Measurements from ENCODE around the gene GPS1. TPM values are rescaled to one million over a fixed set of nuclear protein-coding genes. Genes with fewer than 3 reads are reported as not detected.

The GPS1 gene
- total RNA-seq, 6 donors from 2014 or later = 55.2 to 147 (median 108) TPM

GRCh38 chr17:82018152-82018988 is 33.3 kb upstream of the GPS1 start:
- Histone ChIP-seq H3K36me3 (peaks cover 0 to 21% (median 2%) of the 10 kb centered on the region in 4 donors), H3K27me3 (no peaks in the 10 kb centered on the region), H3K4me3 (no peak overlapping the region), H3K27ac (peak overlapping the region in 2 of 4 donors; percentile 17 to 54), H3K4me1 (peaks cover 13 to 59% (median 39%) of the 10 kb centered on the region in 4 donors), H3K9me3 (no peaks in the 10 kb centered on the region)
- TF ChIP-seq EP300 (IDR thresholded peaks at IDR 0.05) = no peak
- no peak for TF ChIP-seq CTCF (IDR thresholded peaks at IDR 0.05)
- no peak for TF ChIP-seq POLR2A (IDR thresholded peaks at IDR 0.05)
- TF ChIP-seq POLR2AphosphoS5 (IDR thresholded peaks at IDR 0.05) = no peak
- ATAC-seq (ENCODE audit: low FRiP score in 2 of 2) (no peak), DNase-seq (peak in 1 of 2 donors; percentile 83)
- WGBS, 2 donors = 54 to 78% methylated on average over 3 to 19 of the region's 19 CpGs

GRCh38 chr17:82018989-82019689 is 32.6 kb upstream of the GPS1 start:
- Histone ChIP-seq H3K9me3 (no peaks in the 10 kb centered on the region), H3K27ac (peak overlapping the region in 1 of 4 donors; percentile 54), H3K27me3 (no peaks in the 10 kb centered on the region), H3K4me3 (no peak overlapping the region), H3K36me3 (peaks cover 0 to 21% (median 2%) of the 10 kb centered on the region in 4 donors), H3K4me1 (peaks cover 20 to 60% (median 42%) of the 10 kb centered on the region in 4 donors)
- WGBS, 2 donors = 85 to 88% methylated on average over 7 to 16 of the region's 33 CpGs
- TF ChIP-seq POLR2A (IDR thresholded peaks at IDR 0.05) = no peak
- no peak for TF ChIP-seq EP300 (IDR thresholded peaks at IDR 0.05)
- no peak for TF ChIP-seq POLR2AphosphoS5 (IDR thresholded peaks at IDR 0.05)
- TF ChIP-seq CTCF (IDR thresholded peaks at IDR 0.05) = no peak
- ATAC-seq (ENCODE audit: low FRiP score in 2 of 2) = no peak
- DNase-seq = peak in 1 of 2 donors; percentile 82

- WGBS, 2 donors = 57 to 65% methylated on average over 13 to 22 of the region's 34 CpGs
- Histone ChIP-seq H3K4me3 (no peak overlapping the region), H3K27ac (no peak overlapping the region), H3K9me3 (no peaks in the 10 kb centered on the region), H3K27me3 (no peaks in the 10 kb centered on the region), H3K36me3 (peaks cover 0 to 21% (median 2%) of the 10 kb centered on the region in 4 donors), H3K4me1 (peaks cover 21 to 54% (median 41%) of the 10 kb centered on the region in 4 donors)
- no peak for TF ChIP-seq POLR2A (IDR thresholded peaks at IDR 0.05)
- TF ChIP-seq CTCF (IDR thresholded peaks at IDR 0.05) = peak; percentile 61 to 74 (median 72)
- peak; percentile 63 to 89 for DNase-seq
- ATAC-seq (ENCODE audit: low FRiP score in 2 of 2) = no peak
Measured at GRCh38 chr17:82019690-82020571, 31.8 kb upstream of the GPS1 start.

GRCh38 chr17:82020572-82021106 is 31.1 kb upstream of the GPS1 start:
- no peaks in the 10 kb centered on the region for H3K9me3 ChIP-seq
- DNase-seq (peak in 1 of 2 donors; percentile 87), ATAC-seq (ENCODE audit: low FRiP score in 2 of 2) (no peak)
- H3K27me3 ChIP-seq = no peaks in the 10 kb centered on the region
- H3K36me3 ChIP-seq = peaks cover 0 to 21% (median 2%) of the 10 kb centered on the region in 4 donors
- no peak overlapping the region for H3K4me3 ChIP-seq
- no peak overlapping the region for H3K27ac ChIP-seq
- 77 to 85% methylated on average over 11 to 14 of the region's 14 CpGs for WGBS, 2 donors
- TF ChIP-seq CTCF (IDR thresholded peaks at IDR 0.05) (no peak), EP300 (IDR thresholded peaks at IDR 0.05) (no peak), POLR2A (IDR thresholded peaks at IDR 0.05) (no peak), POLR2AphosphoS5 (IDR thresholded peaks at IDR 0.05) (no peak)
- peaks cover 21 to 53% (median 41%) of the 10 kb centered on the region in 4 donors for H3K4me1 ChIP-seq
